HL-60 (cell line): ENCODE data around the gene SSRP1.

Experiments used
- DNase-seq, 2 experiments: peaks; one replicate each; pipeline ENCODE4 v3.0.0-alpha.2; 2010 to 2020; ENCODE audit warnings: low read depth in 1 of 2, low spot score in 1 of 2
- H3K27ac ChIP-seq: fragments of 250-450 bp; sonication (Bioruptor Pico); replicated peaks from 2 replicates; pipeline ENCODE4 v1.5.1; 2020; ENCODE audit warnings: mild to moderate bottlenecking, moderate library complexity
- H3K27me3 ChIP-seq: fragments of 250-450 bp; sonication (Bioruptor Pico); 2 replicates; pipeline ENCODE4 v1.5.1; 2021; ENCODE audit warnings: mild to moderate bottlenecking, moderate library complexity; ENCODE audit not compliant: insufficient read depth, poor library complexity, severe bottlenecking
- H3K4me3 ChIP-seq: replicated peaks from 2 replicates; pipeline ENCODE4 v1.5.1; 2011; ENCODE audit warnings: mild to moderate bottlenecking, control low read depth, low read length; ENCODE audit not compliant: insufficient read depth
- GABPA ChIP-seq: IDR thresholded peaks from 2 replicates; pipeline ENCODE4 v1.6.1; 2012; ENCODE audit warnings: low read depth
- POLR2AphosphoS5 ChIP-seq: IDR thresholded peaks from 2 replicates; pipeline ENCODE4 v1.6.1; 2012; ENCODE audit warnings: low read depth
- SPI1 ChIP-seq: IDR thresholded peaks from 2 replicates; pipeline ENCODE4 v1.6.1; 2012; ENCODE audit warnings: low read depth, mild to moderate bottlenecking, borderline replicate concordance
- TF ChIP-seq, protein P1 (sequence below): IDR thresholded peaks from 2 replicates; pipeline ENCODE4 v1.6.1; 2012; ENCODE audit warnings: low read depth; ENCODE audit not compliant: insufficient replicate concordance
- TF ChIP-seq, protein P2 (sequence below): IDR thresholded peaks from one replicate; pipeline ENCODE4 v1.5.1; 2011; ENCODE audit warnings: low read length, control low read depth, inconsistent platforms; ENCODE audit not compliant: insufficient read depth

Gene SSRP1

DNA sequence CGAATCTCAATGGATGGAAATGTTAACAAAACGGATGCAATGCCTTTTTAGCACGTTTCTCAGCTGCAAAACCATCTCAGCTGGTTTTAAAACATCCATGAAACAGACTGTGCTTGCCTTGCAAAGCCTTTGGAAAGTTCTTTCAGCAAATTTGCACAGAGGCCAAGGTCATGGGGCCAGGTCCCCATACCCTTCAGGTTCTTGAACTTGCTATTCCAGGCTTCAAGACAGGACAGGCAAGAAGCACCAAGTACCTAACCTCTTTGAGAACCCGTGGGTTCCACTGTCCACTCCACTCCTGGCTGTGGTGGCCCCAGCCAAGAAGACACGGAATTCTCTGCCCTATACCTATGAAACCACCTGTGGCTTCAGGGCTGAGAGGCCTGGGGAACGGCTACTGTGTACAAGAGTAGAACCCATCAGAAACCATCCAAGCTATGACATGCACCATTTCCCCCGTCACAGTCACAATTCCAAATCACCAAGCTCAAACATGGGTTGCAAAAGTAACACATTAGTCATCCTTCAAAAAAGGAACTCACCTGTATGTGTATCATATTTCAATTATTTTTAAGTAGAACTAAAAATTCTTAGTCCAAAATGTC lies 27.9 kb downstream of the SSRP1 start:
- H3K27me3 ChIP-seq: no peaks in the 10 kb centered on the region
- no peak overlapping the region for H3K4me3 ChIP-seq
- TF ChIP-seq SPI1 (no peak), POLR2AphosphoS5 (no peak), GABPA (no peak)
- TF ChIP-seq, protein P1, sequence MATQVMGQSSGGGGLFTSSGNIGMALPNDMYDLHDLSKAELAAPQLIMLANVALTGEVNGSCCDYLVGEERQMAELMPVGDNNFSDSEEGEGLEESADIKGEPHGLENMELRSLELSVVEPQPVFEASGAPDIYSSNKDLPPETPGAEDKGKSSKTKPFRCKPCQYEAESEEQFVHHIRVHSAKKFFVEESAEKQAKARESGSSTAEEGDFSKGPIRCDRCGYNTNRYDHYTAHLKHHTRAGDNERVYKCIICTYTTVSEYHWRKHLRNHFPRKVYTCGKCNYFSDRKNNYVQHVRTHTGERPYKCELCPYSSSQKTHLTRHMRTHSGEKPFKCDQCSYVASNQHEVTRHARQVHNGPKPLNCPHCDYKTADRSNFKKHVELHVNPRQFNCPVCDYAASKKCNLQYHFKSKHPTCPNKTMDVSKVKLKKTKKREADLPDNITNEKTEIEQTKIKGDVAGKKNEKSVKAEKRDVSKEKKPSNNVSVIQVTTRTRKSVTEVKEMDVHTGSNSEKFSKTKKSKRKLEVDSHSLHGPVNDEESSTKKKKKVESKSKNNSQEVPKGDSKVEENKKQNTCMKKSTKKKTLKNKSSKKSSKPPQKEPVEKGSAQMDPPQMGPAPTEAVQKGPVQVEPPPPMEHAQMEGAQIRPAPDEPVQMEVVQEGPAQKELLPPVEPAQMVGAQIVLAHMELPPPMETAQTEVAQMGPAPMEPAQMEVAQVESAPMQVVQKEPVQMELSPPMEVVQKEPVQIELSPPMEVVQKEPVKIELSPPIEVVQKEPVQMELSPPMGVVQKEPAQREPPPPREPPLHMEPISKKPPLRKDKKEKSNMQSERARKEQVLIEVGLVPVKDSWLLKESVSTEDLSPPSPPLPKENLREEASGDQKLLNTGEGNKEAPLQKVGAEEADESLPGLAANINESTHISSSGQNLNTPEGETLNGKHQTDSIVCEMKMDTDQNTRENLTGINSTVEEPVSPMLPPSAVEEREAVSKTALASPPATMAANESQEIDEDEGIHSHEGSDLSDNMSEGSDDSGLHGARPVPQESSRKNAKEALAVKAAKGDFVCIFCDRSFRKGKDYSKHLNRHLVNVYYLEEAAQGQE: no peak
- TF ChIP-seq, protein P2, sequence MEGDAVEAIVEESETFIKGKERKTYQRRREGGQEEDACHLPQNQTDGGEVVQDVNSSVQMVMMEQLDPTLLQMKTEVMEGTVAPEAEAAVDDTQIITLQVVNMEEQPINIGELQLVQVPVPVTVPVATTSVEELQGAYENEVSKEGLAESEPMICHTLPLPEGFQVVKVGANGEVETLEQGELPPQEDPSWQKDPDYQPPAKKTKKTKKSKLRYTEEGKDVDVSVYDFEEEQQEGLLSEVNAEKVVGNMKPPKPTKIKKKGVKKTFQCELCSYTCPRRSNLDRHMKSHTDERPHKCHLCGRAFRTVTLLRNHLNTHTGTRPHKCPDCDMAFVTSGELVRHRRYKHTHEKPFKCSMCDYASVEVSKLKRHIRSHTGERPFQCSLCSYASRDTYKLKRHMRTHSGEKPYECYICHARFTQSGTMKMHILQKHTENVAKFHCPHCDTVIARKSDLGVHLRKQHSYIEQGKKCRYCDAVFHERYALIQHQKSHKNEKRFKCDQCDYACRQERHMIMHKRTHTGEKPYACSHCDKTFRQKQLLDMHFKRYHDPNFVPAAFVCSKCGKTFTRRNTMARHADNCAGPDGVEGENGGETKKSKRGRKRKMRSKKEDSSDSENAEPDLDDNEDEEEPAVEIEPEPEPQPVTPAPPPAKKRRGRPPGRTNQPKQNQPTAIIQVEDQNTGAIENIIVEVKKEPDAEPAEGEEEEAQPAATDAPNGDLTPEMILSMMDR: no peak
- DNase-seq: no peak
- no peak overlapping the region for H3K27ac ChIP-seq

DNA sequence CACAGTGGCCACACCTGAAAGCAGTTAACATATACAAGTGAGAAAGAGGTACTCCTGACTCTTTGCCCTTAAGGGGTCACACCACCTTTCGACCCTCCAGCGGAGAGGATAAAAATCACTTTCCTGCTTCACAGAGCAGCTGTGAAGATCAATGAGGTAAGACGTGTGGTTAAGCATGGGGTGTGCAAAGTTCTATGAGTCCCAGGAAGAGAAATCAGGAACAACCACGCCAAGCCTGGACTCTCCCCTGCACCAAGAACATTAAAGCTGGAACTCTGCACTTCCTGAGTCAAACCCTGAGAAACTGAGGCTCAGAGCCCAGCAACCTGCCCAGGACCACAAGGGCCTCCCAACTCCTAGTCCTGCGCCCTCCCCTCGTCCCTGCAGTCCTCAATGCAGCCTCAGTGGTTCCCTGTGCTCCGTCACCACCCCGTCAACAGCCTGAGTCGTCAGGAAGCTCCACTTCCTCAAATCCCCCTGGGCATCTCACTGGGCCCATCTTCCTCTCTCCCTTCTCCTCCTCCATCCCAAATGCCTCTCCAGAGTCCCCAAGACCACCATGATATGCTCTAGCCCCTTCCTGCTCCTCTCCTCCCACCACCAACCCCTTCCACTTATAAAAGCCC lies 28.6 kb downstream of the SSRP1 start:
- TF ChIP-seq POLR2AphosphoS5: no peak
- TF ChIP-seq GABPA: no peak
- TF ChIP-seq SPI1: peak; percentile 74
- DNase-seq: no peak
- Histone ChIP-seq H3K4me3 (no peak overlapping the region), H3K27me3 (no peaks in the 10 kb centered on the region), H3K27ac (no peak overlapping the region)

DNA sequence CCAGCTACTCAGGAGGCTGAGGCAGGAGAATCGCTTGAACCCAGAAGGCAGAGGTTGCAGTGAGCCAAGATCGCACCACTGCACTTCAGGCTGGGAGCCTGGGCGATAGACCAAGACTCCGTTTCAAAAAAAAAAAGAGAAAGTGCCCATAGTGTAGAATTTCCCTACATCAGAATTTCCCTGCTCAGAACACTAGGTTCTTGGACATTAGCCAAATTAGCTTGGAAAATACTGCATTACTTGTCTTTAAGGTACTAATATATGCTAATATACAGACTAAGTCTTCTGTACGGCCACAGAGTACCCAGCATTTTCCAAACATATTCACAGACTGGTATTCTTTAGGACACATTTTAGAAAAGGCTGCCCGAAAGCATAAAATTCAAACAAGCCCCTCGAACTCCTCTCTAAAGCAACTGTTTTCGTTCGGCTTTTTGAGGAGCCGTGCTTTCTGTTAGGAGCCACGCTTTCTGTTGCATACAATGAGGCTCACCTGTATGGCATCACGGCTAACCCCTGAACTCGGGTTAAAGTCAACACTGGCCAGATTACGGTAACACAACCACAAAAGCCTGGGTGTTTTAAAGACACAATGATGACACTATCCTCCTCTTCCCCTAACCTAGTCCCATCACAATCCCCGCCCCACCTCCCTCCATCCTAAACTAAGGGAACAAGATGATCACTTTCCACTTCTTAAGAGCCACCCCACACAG lies 29.4 kb downstream of the SSRP1 start:
- TF ChIP-seq GABPA: no peak
- Histone ChIP-seq H3K27ac (no peak overlapping the region), H3K4me3 (no peak overlapping the region), H3K27me3 (no peaks in the 10 kb centered on the region)
- no peak for DNase-seq

DNA sequence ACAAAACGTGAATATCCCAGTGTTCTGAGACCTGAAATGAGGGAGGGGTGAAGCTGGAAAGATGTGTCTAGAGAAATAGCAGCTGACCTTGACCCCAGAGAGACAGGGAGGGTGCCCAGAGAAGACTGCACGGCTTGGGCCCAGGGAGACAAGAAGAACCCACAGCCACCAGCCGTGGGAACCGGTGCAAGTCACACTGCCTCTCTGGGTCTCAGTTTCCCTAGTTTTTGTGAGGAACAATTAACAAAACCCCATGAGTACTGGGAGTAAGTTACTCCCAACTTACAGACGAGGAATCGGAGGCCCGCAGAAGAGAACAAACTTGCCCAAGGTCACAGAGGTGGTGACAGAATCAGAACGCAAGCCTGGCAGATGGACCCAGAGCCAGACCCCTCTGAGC lies 30.2 kb downstream of the SSRP1 start:
- Histone ChIP-seq H3K27ac (no peak overlapping the region), H3K4me3 (no peak overlapping the region), H3K27me3 (no peaks in the 10 kb centered on the region)
- TF ChIP-seq, protein P2: no peak
- TF ChIP-seq GABPA: no peak
- no peak for TF ChIP-seq SPI1
- TF ChIP-seq POLR2AphosphoS5: no peak
- TF ChIP-seq, protein P1: no peak
- DNase-seq: no peak
